ENCODE data around the gene HMGN5.

DNA sequence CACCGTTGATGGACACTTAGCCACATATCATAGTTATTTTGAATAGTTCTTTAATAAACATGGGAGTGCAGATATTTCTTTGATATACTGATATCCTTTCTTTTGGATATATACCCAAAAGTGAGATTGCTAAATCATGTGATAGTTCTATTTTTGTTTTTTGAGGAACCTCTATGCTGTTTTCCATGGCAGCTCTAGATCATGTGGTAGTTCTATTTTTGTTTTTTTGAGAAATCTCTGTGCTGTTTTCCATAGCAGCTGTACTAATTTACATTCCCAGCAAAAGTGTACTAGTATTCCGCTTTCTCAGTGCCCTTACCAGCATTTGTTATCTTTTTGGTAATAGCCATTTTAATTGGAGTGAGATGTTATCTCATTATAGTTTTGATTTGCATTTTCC lies 3.8 kb upstream of the HMGN5 start:
- no peak for TF ChIP-seq CTCF (IDR thresholded peaks at IDR 0.05; ENCODE audit: insufficient read depth, low read length)
- TF ChIP-seq REST (IDR thresholded peaks at IDR 0.05; ENCODE audit: insufficient replicate concordance, low read depth): no peak
- no peak for TF ChIP-seq POLR2AphosphoS5 (IDR thresholded peaks at IDR 0.05; ENCODE audit: low read depth)
- TF ChIP-seq GABPA (IDR thresholded peaks at IDR 0.05; ENCODE audit: low read depth): no peak
